Posterior cingulate gyrus (tissue), 11 donors: ENCODE data around the gene AP1S1.

Experiments
- DNase-seq, 10 donors: peaks; one replicate each; pipeline versions ENCODE4 v3.0.0 to v3.0.0-alpha.2; 2020 to 2021; ENCODE audit warnings: mixed read lengths in 3 of 10
- intact Hi-C: fragments of 100-400 bp; cut with DNase I; formaldehyde crosslinking; loops from one replicate; pipeline ENCODE4 v1.15.1; 2023

AP1S1 gene

GRCh38 chr7:101168412-101169049, 14.3 kb downstream of the AP1S1 start:
- DNase-seq = no peak
- intact Hi-C loops = no loop called here

GRCh38 chr7:101169110-101169837, 15.0 kb downstream of the AP1S1 start:
- DNase-seq = no peak
- intact Hi-C loops = no loop called here

GRCh38 chr7:101169838-101170551, 15.7 kb downstream of the AP1S1 start:
- intact Hi-C loops = no loop called here
- DNase-seq = peak; percentile 52 to 95 (median 78)

- peak in 2 of 10 donors; percentile 35 to 49 for DNase-seq
- intact Hi-C loops = no loop called here
Measured at GRCh38 chr7:101170617-101171441, 16.6 kb downstream of the AP1S1 start.

GRCh38 chr7:101171442-101171837, 17.2 kb downstream of the AP1S1 start:
- intact Hi-C loops = no loop called here
- peak in 2 of 10 donors; percentile 33 to 48 for DNase-seq

- intact Hi-C loops = no loop called here
- no peak for DNase-seq
Measured at GRCh38 chr7:101172005-101172853, 18.0 kb downstream of the AP1S1 start.

GRCh38 chr7:101172854-101173751, 18.8 kb downstream of the AP1S1 start:
- DNase-seq = peak in 2 of 10 donors; percentile 37 to 74
- intact Hi-C loops = no loop called here

- peak in 1 of 10 donors; percentile 15 for DNase-seq
- intact Hi-C loops = no loop called here
Measured at GRCh38 chr7:101173752-101174244, 19.5 kb downstream of the AP1S1 start.

- intact Hi-C loops = no loop called here
- DNase-seq = no peak
Measured at GRCh38 chr7:101174322-101174854, 20.1 kb downstream of the AP1S1 start.

GRCh38 chr7:101175664-101176063, 21.4 kb downstream of the AP1S1 start:
- intact Hi-C loops = no loop called here
- DNase-seq = no peak

- no peak for DNase-seq
- intact Hi-C loops = no loop called here
Measured at GRCh38 chr7:101177644-101178043, 23.4 kb downstream of the AP1S1 start.

- DNase-seq = no peak
- intact Hi-C loops = no loop called here
Measured at GRCh38 chr7:101179117-101179516, 24.8 kb downstream of the AP1S1 start.

- intact Hi-C loops = no loop called here
- DNase-seq = no peak
Measured at GRCh38 chr7:101179713-101180112, 25.4 kb downstream of the AP1S1 start.

GRCh38 chr7:101180130-101180755, 26.0 kb downstream of the AP1S1 start, which contains the start of gene NAT16:
NAT16 (minus strand) TSS chr7:101180293; CDS start chr7:101174807, 5,486 bp downstream.
- intact Hi-C loops = no loop called here
- no peak for DNase-seq

GRCh38 chr7:101185258-101185839, 31.1 kb downstream of the AP1S1 start:
- DNase-seq = no peak

GRCh38 chr7:101186194-101186593, 31.9 kb downstream of the AP1S1 start:
- intact Hi-C loops = no loop called here
- no peak for DNase-seq

More at GRCh38 chr7:101185258-101185839, 31.1 kb downstream of the AP1S1 start:
- intact Hi-C loops = no loop called here

GRCh38 chr7:101186844-101187428, 32.7 kb downstream of the AP1S1 start:
- intact Hi-C loops = no loop called here
- DNase-seq = no peak
